HG02970 (cell line): ENCODE measurements around the gene CDC42BPA.

Experiments
- ATAC-seq: cut with Tn5 transposase; IDR thresholded peaks from one replicate; pipeline ENCODE4 v1.9.1; 2021; ENCODE audit warnings: mild to moderate bottlenecking, moderate library complexity, moderate number of reproducible peaks; ENCODE audit not compliant: unreplicated experiment, low FRiP score

Gene CDC42BPA

GRCh38 chr1:227215863-227216510 is 102.3 kb downstream of the CDC42BPA start:
- no peak for ATAC-seq

- no peak for ATAC-seq
These were observed 104.1 kb downstream of the CDC42BPA start for GRCh38 chr1:227214207-227214606.

GRCh38 chr1:227213426-227213825 is 104.9 kb downstream of the CDC42BPA start:
- no peak for ATAC-seq

GRCh38 chr1:227212164-227212563 is 106.1 kb downstream of the CDC42BPA start:
- ATAC-seq, result no peak

- no peak for ATAC-seq
These were observed 107.7 kb downstream of the CDC42BPA start for GRCh38 chr1:227210604-227211003.

- no peak for ATAC-seq
These were observed 121.2 kb downstream of the CDC42BPA start for GRCh38 chr1:227197064-227197463.

GRCh38 chr1:227192163-227192562 is 126.1 kb downstream of the CDC42BPA start:
- ATAC-seq, result peak; percentile 65

- no peak for ATAC-seq
These were observed 126.7 kb downstream of the CDC42BPA start for GRCh38 chr1:227191607-227192006.

GRCh38 chr1:227190321-227190720 is 128.0 kb downstream of the CDC42BPA start:
- ATAC-seq, result no peak

- ATAC-seq, result no peak
These were observed 133.0 kb downstream of the CDC42BPA start for GRCh38 chr1:227185291-227185690.

GRCh38 chr1:227182012-227182411 is 136.3 kb downstream of the CDC42BPA start:
- ATAC-seq, result no peak

GRCh38 chr1:227175611-227176010 is 142.7 kb downstream of the CDC42BPA start:
- ATAC-seq, result no peak

GRCh38 chr1:227174164-227174563 is 144.1 kb downstream of the CDC42BPA start:
- ATAC-seq, result no peak

- no peak for ATAC-seq
These were observed 147.7 kb downstream of the CDC42BPA start for GRCh38 chr1:227170361-227171166.

- no peak for ATAC-seq
These were observed 148.9 kb downstream of the CDC42BPA start for GRCh38 chr1:227169343-227169742.

GRCh38 chr1:227167276-227168101 is 150.8 kb downstream of the CDC42BPA start:
- ATAC-seq, result no peak

GRCh38 chr1:227166559-227166958 is 151.7 kb downstream of the CDC42BPA start:
- ATAC-seq, result no peak

- no peak for ATAC-seq
These were observed 156.8 kb downstream of the CDC42BPA start for GRCh38 chr1:227161470-227161869.

- no peak for ATAC-seq
These were observed 161.8 kb downstream of the CDC42BPA start for GRCh38 chr1:227156520-227156919.

GRCh38 chr1:227155688-227156087 is 162.6 kb downstream of the CDC42BPA start:
- no peak for ATAC-seq

- ATAC-seq, result no peak
These were observed 163.3 kb downstream of the CDC42BPA start for GRCh38 chr1:227155004-227155403.
